ENCODE data around the gene ERI2.
"Not testable (repeated sequence)": the region's sequence is repeated elsewhere in the genome, so short reads cannot be mapped to it uniquely, and the experiment has no call there.

Gene ERI2

DNA sequence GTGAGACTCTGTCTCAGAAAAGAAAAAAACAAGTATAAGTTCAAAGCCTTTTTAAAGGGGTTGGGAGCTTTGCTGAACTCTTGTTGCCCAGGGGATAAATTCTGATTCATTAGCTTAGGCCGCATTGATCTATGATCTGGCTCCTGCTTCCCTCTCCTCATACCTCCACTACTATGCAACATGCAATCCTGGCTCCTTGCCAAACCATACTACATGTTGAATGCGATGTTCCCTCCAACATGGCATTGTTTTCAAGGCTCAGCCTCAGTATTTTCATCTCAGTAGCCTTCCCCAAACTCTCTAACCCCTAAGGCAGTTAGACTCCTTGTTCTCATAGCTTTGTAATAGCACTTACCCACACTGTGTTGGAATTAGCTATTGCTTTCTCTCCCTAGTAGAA is 6.2 kb upstream of the ERI2 start:
- no peak for DNase-seq

DNA sequence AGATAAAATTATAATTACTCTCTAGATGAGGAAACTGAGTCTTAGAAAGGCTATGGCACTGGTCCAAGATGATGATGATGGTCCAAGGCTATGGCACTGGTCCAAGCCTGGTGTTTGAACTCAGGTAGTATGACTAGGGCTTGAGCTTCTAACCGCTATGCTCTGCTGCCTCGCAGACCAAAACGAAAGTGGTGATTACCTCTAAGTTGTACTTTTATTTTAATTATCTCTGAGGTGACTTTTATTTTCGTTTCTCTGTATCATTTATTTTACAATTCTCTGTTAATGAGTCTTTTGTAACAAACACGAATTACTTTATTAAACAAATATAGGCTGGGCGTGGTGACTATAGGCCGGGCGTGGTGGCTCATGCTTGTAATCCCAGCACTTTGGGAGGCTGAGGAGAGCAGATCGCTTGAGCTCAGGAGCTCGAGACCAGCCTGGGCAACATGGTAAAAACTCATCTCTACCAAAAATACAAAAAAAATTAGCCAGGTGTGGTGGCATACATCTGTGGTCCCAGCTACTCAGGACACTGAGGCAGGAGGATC is 5.7 kb upstream of the ERI2 start:
- DNase-seq: no peak

DNA sequence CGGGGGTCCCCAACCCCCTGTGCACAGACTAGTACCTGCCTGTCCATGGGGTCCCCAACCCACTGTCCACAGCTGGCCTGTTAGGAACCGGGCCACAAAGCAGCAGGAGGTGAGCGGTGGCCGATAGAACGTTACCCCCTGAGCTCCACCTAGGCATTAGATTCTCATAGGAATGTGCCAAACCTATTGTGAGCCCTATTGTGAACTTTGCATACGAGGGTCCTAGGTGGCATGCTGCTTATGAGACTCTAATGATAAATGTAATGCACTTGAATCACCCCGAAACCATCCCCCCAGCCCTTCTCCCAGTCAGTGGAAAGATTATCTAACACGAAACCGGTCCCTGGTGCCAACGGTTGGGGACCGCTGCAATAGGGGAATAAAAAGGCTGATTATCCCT is 1.6 kb upstream of the ERI2 start:
- no peak for DNase-seq

DNA sequence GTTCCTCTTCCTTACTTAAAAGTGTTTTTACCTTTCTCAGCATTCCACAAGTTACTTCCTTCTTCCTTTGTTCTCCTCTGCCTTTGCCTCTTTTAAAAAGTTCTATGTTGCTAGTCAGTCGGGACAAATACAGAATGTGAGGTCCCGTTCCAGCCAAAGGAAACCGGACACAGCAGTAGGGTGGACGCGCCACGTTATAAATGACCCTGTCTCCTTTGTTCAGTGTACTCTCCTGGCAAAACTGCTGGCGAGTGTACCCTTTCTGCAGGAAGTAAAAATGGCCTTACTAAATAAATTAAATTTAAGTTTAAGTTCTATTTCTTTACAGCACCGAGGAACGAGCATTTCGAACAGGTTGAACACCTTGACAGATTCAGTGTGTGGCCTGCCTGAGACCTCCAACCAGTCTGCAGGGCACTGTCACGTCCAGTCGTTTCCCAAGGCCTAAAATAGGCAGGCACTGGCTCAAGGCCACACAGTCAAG is 546 bp downstream of the ERI2 start:
- DNase-seq: peak; percentile 21

DNA sequence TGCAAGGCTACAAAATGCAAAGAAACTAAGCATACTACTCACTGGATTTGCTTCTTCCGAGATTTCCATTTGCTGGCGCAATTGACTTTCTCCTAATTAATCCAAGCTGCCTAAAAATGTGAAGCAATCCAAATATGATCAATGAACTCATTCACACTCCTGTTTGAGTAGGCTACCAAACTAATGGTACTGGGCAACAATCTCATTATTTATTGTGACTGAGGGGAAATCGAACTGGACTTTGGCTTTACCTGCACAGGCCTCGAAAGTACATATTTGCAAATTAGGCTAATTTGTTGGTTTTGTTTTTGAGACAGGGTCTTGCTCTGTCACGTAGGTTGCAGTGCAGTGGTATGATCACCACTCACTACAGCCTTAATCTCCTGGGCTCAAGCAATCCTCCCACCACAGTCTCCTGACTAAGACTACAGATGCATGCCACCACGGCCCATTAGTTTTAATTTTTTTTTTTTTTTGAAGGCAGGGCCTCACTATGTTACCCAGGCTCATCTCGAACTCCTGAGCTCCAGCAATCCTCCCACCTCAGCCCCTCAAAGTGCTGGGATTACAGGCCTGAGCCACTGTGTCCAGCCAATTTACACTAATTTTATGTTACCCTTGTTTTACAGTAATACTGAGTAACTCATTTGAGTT is 2.6 kb downstream of the ERI2 start:
- no peak for DNase-seq

DNA sequence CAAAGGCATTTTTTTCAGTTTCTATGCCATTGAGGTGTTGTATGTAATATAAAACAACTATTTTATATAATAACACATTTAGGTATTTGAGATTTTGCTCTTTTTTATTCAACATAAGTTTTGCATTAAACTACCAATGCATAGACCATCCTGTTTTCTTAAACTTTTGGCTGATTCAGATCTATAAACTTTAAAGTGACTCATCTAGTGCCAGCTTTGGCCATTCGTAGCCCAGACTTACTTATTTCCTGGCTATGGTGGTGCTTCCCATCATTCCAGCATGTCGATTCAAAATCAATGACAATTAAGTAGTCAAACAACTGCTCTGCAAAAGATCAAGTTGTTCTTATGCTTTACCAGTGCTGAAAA is 3.1 kb downstream of the ERI2 start:
- DNase-seq: no peak

DNA sequence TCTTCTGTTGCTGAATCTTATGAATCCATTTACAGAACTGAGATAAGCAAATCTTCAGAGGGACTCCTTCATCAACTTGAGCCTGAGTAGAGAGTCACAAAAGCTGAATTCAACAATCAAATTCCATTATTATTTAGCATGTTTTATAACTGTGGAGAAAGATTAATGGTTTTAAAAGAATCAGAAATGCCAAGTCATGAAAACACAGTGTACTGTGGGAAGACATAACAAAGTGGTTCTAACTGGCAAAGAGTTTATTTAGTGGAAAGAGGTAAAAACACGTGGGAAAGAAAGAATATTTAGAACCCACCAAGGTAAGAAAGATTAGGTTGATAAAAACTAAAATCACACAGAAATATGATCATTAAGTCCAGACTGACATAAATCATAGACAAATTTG is 5.0 kb downstream of the ERI2 start:
- DNase-seq: no peak

DNA sequence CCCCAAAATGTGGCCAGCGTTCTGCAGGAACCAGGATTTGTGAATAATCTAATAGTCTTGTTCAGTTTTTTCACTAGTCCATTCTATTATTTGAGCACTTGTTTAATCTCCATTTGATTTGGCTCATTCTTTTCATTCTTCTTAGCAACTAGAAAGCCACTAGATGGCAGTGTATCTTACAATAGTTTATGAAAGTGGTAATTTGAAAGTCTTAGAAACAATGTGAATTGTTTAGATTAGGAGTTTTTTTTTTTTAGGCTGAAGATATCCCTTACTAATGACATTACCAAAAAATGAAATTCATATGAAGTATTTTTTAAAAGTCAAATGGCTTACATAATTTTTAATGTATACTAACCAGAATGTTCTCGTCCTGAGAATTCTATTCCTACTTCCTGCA is 6.7 kb downstream of the ERI2 start:
- DNase-seq: no peak

DNA sequence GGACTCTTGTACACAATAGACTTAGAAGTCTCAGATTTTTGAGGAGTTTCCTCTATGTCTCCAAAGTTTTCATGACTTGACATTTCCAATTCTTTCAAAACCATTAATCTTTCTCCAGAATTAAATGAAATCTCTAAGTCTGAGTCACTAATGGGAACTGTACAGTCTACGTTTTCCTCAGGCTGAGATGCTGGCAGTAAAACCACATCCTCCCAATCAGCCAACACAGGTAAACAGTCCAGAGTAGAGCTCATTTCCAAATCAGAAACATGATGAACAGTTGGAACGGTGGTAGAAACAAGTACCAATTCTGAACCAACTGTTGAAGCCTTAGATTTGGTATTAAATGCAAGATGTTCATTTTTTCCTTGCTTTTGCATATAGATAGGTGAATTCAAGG is 7.9 kb downstream of the ERI2 start:
- no peak for DNase-seq

DNA sequence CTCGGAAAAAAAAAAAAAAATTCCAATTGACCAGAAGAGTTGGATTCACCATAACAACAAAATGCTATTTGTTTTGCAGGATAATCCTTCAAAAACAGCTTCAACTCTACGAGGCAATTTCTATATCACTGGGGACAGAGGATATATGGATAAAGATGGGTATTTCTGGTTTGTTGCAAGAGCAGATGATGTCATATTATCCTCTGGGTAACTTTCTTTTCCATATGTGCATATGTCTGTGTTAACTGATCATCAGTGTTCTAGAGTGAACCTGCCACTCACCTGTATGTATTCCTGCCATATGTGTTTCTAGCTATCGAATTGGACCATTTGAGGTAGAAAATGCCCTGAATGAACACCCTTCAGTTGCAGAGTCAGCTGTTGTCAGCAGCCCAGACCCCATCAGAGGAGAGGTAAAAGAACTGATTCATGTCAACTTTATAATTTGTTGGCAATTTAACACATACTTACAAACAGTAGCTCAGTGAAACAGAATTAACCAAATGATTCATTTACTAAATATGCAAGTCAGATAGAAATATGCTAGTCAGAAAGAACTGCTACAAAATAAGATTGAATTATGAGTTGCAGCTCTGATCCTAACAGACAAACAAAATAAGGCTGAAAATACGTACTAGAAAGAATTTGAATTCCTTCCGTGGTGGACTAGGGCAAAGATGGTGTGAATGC is 14.2 kb downstream of the ERI2 start:
- DNase-seq: no peak

DNA sequence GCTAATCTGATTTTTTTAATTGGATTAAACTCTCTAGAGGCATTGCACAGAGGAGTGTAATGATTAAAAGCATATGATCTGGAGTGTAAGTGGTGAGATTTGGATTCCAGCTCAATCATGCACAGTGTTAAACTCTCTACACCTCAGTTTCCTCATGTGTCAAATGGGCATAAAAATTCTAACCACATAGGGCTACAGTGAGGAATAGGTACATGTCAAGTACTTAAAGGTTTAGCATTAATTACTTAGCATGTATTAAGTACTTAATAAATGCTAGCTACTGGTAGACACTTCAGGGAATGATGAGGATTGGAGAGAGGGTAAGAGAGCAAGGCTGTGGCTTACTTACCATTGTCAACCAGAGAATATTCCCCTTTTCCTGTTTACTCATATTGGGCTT is 17.1 kb downstream of the ERI2 start:
- no peak for DNase-seq

DNA sequence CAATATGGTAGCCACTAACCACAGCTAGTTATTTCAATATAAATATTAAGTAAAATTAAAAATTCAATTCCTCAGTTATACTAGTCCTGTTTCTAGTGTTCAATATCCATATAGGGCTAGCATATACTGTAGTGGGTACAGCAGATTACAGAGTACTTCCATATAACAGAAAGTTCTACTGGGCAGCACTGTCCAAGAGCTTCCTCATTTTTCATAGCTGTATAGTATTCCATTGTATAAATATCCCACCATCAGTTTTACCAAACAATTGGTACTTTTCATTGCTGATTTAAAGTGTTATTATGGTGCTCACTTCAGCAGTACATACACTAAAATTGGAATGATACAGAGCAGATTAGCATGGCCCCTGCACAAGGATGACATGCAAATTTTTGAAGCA is 22.1 kb downstream of the ERI2 start:
- DNase-seq: no peak

DNA sequence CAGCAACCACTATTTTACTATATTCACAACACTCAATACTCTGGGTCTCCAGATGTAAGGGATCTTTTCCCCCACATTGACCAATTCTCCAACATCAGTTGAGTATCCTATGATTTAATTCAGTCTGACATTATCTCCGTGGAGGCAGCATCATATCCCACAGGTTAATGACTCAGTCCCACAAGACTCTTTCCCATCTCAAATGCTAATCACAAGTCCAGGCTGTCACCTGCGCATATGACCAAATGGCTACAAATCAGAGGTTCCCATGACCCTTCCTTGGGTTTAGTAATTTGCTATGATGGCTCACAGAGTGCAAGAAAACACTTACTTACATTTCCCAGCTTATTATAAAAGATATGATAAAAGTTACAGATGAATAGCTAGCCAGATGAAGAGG is 23.8 kb downstream of the ERI2 start:
- DNase-seq: no peak

DNA sequence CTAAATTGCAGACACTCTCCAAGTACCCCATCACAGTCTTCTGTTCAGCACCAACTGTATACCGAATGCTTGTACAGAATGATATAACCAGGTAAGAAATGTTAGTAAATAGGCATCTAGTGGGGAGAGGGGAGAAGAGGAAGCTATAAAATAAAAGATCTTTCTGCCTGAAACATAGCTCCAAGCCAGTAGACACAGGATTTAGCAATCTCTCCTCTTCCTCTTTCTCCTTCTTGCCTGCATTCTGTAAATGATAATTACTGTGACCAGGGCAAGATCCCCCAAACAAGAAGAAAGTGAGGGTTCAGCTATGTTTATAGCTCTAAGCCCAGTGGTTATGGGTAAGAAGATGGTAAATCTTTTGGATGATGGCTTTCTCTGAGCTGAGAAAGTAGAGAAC is 24.6 kb downstream of the ERI2 start:
- DNase-seq: no peak

DNA sequence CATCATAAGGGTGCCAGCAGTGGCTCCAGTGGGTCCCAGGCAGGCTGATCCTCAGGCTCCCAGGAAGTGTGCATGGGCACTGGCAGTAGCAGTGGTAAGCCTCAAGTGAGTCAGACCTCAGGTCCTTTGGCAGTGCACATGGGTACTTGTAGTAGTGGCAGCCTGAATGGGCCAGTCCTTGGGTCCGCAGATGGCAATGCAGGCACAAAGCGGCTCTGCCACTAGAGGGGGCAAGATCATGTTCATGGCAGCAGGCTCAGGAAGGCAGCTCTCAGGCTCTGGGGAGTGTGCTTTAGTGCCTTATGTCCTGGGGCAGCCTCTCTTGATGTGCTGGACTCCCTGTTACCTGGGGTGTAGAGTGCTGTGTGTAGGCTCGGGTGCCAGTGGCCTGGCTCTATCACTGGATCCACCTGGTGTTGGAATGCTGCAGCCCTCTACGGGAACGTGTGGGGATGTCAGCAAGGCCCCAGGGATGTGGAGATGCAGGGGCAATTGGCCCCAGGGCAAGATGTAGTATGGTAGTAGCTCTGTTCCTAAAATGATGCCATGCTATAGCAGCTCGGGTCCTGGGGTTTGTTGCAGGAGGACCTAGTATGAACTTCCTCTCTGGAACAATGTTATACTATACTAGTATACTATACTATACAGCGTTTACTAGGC is 31.4 kb downstream of the ERI2 start:
- DNase-seq: peak; percentile 42

DNA sequence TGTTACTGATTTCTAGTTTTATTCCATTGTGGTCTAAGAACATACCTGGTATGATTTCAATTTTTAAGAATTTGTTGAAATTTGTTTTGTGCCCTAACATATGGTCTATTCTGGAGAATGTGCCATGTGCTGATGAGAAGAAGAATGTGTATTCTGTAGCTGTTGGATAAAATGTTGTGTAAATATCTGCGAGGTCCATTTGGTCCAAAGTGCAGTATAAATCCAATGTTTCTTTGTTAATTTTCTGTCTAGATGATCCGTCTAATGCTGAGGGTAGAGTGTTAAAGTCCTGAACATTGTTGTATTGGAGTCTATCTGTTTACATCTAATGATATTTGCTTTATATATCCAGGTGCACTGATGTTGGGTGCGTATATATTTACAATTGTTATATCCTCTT is 32.6 kb downstream of the ERI2 start:
- DNase-seq: no peak

DNA sequence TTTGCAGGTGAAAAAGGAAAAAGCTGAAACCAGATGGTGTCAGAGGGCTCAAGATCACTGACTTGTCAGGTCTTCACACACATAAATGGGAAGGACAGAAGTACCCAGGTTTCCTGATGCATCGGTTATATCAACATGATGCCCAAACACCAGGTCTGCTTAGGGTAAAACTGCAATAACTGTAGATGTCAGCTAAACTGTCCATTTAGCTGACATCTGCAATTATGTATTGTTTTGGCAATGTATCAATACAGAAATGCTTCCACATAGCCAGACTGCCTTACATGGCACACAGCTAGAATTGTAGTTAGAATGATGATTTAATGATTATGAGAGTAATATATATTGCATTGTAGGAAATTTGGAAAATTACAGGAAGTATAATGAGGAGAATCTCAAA is 37.5 kb downstream of the ERI2 start:
- no peak for DNase-seq

DNA sequence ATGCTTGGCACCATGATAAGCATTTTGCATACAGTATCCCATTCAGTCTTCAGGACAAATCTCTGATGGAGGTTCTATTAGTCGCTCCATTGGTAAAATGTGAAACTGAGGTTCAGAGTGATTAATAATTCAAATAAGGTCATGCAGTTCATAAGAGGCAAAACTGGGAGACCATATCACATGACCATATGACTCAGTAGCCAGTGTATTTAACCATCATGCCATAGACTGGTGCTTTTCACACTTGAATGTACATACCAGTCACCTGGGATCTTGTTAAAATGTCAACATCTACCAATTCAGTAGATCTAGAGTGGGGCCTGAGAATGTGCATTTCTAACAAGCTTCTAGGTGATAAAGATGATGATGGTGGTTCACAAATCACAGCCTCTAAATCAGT is 38.2 kb downstream of the ERI2 start:
- DNase-seq: no peak

DNA sequence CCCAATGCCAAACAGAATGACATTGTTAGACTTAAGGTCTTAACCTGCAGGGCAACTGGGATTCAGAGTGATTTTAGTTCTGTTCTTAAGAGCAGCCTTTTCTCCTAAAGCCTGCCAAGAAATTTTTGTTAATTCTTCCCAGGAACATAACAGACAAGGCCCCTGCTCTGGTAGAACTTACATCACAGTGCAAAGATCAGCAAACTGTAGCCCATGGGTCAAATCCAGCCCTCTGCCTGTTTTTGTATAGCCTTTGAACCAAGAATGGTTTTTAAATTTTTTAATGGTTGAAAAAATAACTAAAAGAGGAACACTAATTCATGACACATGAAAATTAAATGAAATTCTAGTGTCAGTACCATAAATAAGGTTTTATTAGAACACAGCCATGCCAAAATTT is 38.7 kb downstream of the ERI2 start:
- DNase-seq: no peak

DNA sequence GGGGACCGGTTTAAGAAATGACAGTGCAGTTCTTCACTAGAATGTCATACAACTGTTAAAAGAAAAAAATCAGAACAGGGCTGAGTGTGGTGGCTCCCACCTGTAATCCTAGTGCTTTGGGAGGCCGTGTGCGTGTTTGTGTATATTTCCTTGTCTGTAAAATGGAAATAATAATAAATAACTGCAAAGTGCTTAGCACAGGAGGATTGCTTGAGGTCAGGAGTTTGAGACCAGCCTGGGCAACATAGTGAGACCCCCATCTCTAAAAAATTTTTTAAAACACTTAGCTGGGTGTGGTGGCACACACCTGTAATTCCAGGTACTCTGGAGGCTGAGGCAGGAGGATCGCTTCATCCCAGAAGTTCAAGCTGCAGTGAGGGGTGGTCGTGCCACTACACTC is 40.0 kb downstream of the ERI2 start:
- DNase-seq: no peak

DNA sequence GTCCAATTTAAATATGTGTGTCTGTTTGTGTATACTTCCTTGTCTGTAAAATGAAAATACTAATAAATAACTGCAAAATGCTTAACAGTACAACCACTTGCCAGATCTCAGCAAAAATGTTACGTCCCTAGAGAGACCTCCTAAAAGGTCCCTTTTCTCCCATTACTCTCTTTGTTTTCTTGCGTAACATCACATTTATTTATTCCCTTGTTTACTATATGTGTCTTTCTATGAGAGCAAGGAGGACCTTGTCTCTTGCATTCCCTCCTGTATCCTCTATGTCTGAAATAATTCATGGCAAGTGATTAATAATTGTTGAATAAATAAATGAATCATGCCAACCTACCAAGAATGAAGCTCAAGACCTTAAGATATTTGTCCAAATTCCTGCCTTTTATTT is 40.5 kb downstream of the ERI2 start:
- no peak for DNase-seq

DNA sequence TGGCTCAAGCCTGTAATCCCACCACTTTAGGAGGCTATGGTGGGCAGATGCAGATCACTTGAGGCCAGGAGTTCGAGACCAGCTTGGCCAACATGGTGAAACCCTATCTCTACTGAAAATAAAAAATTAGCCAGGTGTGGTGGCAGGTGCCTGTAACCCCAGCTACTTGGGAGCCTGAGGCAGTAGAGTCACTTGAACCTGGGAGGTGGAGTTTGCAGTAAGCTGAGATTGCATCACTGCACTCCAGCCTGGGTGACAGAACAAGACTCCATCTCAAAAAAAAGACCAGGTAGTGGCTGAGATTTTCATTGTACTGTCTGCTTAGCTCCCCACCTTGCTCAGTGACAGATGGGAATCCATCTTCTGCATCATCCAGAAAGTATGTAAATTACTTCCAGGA is 41.8 kb downstream of the ERI2 start:
- DNase-seq: not testable (repeated sequence)

DNA sequence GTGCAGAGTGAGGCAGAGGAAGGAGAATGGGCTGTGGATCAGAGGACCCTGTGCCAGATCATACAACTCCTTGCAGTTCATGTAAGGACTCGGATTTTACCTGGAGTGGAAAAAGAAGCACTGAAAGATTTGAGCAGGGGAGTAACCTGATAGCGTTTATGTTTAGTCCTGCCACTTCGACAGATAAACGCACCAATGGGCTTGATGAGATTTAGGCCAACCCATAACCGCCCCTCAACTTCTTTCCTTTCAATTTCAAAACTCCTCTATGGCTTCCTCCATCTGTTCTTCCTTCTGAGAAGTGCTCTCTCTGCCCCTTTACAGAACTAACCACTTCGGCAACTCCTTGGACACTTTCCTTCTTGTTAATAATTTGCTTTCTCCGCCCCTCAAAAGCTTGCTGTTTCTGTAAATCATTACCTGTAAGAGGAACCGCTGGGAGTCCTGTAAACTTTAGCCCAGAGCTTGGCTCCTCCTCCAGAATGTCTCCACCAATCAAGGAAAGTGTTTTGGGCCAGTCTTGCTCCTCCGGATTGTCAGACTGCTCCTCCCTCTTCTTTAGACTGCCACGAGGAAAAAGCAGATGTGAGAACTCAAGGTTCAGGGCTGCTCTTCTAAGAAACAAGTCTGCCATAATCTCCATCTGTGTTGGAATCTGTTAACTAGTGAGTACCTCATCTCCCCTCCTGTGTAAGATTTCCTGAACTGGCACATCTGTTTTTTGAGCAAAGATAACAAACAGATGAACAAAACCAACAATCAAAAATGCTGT is 42.6 kb downstream of the ERI2 start, which contains the start of gene ACSM3:
TSS of gene ACSM3 (plus strand) at position 554 of the 772 bp plus-strand sequence. CDS start 6,021 bp downstream, outside the sequence.
- DNase-seq: no peak

All from COR-L47 (cell line).